ENCODE results near the gene ACBD4.

ACBD4 gene

GRCh38 chr17:45135192-45135977 is at the start of gene ACBD4:
TSS of gene ACBD4 (plus strand) at chr17:45135687. CDS start at chr17:45136145, 458 bp downstream.
- in situ Hi-C loops (cut with MboI; ENCODE audit: low sequenced_read_pairs) = no loop called here

- in situ Hi-C loops (cut with MboI; ENCODE audit: low sequenced_read_pairs) = no loop called here
These were observed 49.1 kb upstream of the ACBD4 start for GRCh38 chr17:45086391-45086790.

GRCh38 chr17:45086865-45087503 is 48.5 kb upstream of the ACBD4 start:
- in situ Hi-C loops (cut with MboI; ENCODE audit: low sequenced_read_pairs) = no loop called here

- in situ Hi-C loops (cut with MboI; ENCODE audit: low sequenced_read_pairs) = no loop called here
These were observed 47.9 kb upstream of the ACBD4 start for GRCh38 chr17:45087504-45087975.

- in situ Hi-C loops (cut with MboI; ENCODE audit: low sequenced_read_pairs) = no loop called here
These were observed 47.5 kb upstream of the ACBD4 start for GRCh38 chr17:45087978-45088377.

GRCh38 chr17:45088741-45089140 is 46.7 kb upstream of the ACBD4 start:
- in situ Hi-C loops (cut with MboI; ENCODE audit: low sequenced_read_pairs) = no loop called here

GRCh38 chr17:45090711-45091110 is 44.8 kb upstream of the ACBD4 start:
- in situ Hi-C loops (cut with MboI; ENCODE audit: low sequenced_read_pairs) = no loop called here

- in situ Hi-C loops (cut with MboI; ENCODE audit: low sequenced_read_pairs) = no loop called here
These were observed 43.6 kb upstream of the ACBD4 start for GRCh38 chr17:45091778-45092425.

GRCh38 chr17:45092911-45093430 is 42.5 kb upstream of the ACBD4 start:
- in situ Hi-C loops (cut with MboI; ENCODE audit: low sequenced_read_pairs) = no loop called here

GRCh38 chr17:45093444-45094110 is 41.9 kb upstream of the ACBD4 start:
- in situ Hi-C loops (cut with MboI; ENCODE audit: low sequenced_read_pairs) = no loop called here

- in situ Hi-C loops (cut with MboI; ENCODE audit: low sequenced_read_pairs) = no loop called here
These were observed 39.3 kb upstream of the ACBD4 start for GRCh38 chr17:45096141-45096540.

GRCh38 chr17:45096926-45097325 is 38.6 kb upstream of the ACBD4 start:
- in situ Hi-C loops (cut with MboI; ENCODE audit: low sequenced_read_pairs) = no loop called here

- in situ Hi-C loops (cut with MboI; ENCODE audit: low sequenced_read_pairs) = no loop called here
These were observed 37.2 kb upstream of the ACBD4 start for GRCh38 chr17:45098081-45098868.

- in situ Hi-C loops (cut with MboI; ENCODE audit: low sequenced_read_pairs) = no loop called here
These were observed 36.4 kb upstream of the ACBD4 start for GRCh38 chr17:45098869-45099616.

- in situ Hi-C loops (cut with MboI; ENCODE audit: low sequenced_read_pairs) = no loop called here
These were observed 34.0 kb upstream of the ACBD4 start for GRCh38 chr17:45101546-45101882.

- in situ Hi-C loops (cut with MboI; ENCODE audit: low sequenced_read_pairs) = no loop called here
These were observed 33.3 kb upstream of the ACBD4 start for GRCh38 chr17:45101883-45102811.

GRCh38 chr17:45102856-45103255 is 32.6 kb upstream of the ACBD4 start:
- in situ Hi-C loops (cut with MboI; ENCODE audit: low sequenced_read_pairs) = no loop called here

GRCh38 chr17:45103269-45103795 is 32.2 kb upstream of the ACBD4 start:
- in situ Hi-C loops (cut with MboI; ENCODE audit: low sequenced_read_pairs) = no loop called here
